GM06990 (cell line): ENCODE measurements around the gene CYP11A1.

Source experiments
- DNase-seq: peaks from one replicate; pipeline ENCODE4 v3.0.0-alpha.2; 2011; ENCODE audit not compliant: insufficient read length; ENCODE audit errors: extremely low read depth
- H3K27me3 ChIP-seq: replicated peaks from 2 replicates; pipeline ENCODE4 v1.6.0; 2011; ENCODE audit warnings: low read length; ENCODE audit not compliant: control insufficient read depth, insufficient read depth
- H3K36me3 ChIP-seq: 2 replicates; pipeline ENCODE4 v1.5.1; 2011; ENCODE audit warnings: low read length; ENCODE audit not compliant: control insufficient read depth, insufficient read depth
- H3K4me3 ChIP-seq: replicated peaks from 2 replicates; pipeline ENCODE4 v1.5.1; 2011; ENCODE audit warnings: low read depth, mild to moderate bottlenecking, control low read depth, low read length
- TF ChIP-seq, protein P1 (sequence below): IDR thresholded peaks from 2 replicates; pipeline ENCODE4 v1.5.1; 2011; ENCODE audit warnings: low read length, control low read depth, mild to moderate bottlenecking, inconsistent platforms; ENCODE audit not compliant: insufficient read depth, poor library complexity, severe bottlenecking

CYP11A1 gene

DNA sequence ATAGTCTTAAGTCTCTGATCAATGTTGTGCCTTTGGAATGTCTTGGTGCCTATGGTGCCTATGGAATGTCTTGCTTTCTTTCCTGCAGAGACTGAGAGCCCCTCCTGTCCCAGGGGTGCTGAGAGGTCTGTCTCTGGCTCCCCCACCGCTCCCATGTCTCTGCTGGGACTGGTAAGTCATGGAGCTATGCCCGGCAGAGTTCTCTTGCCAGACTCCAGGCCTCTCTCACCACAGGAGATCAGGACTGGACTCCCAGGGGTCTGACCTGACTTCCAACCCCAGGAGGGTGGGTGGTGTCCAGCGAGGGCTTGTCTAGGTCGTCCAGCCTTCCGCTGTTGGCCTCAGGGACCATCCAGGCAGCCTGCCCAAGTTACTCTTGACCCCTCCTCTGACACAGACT lies 14.0 kb upstream of the CYP11A1 start:
- Histone ChIP-seq H3K27me3 (no peaks in the 10 kb centered on the region), H3K4me3 (no peak overlapping the region), H3K36me3 (no peaks in the 10 kb centered on the region)
- TF ChIP-seq, protein P1, sequence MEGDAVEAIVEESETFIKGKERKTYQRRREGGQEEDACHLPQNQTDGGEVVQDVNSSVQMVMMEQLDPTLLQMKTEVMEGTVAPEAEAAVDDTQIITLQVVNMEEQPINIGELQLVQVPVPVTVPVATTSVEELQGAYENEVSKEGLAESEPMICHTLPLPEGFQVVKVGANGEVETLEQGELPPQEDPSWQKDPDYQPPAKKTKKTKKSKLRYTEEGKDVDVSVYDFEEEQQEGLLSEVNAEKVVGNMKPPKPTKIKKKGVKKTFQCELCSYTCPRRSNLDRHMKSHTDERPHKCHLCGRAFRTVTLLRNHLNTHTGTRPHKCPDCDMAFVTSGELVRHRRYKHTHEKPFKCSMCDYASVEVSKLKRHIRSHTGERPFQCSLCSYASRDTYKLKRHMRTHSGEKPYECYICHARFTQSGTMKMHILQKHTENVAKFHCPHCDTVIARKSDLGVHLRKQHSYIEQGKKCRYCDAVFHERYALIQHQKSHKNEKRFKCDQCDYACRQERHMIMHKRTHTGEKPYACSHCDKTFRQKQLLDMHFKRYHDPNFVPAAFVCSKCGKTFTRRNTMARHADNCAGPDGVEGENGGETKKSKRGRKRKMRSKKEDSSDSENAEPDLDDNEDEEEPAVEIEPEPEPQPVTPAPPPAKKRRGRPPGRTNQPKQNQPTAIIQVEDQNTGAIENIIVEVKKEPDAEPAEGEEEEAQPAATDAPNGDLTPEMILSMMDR, result no peak
- DNase-seq, result no peak

DNA sequence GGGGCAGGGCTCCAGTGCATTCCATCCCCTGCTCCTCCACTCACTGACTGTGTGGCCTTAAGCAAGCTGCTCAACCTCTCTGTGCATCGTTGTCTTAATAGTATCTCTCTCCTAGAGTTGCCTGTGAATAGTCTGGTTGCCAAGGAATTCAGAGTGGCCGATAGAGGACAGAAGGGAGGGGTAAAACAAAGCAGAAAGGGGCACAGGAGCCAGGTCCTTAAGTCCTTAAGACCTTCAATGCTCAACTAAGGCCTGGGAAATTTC lies 13.7 kb upstream of the CYP11A1 start:
- TF ChIP-seq, protein P1, result no peak
- no peaks in the 10 kb centered on the region for H3K36me3 ChIP-seq

DNA sequence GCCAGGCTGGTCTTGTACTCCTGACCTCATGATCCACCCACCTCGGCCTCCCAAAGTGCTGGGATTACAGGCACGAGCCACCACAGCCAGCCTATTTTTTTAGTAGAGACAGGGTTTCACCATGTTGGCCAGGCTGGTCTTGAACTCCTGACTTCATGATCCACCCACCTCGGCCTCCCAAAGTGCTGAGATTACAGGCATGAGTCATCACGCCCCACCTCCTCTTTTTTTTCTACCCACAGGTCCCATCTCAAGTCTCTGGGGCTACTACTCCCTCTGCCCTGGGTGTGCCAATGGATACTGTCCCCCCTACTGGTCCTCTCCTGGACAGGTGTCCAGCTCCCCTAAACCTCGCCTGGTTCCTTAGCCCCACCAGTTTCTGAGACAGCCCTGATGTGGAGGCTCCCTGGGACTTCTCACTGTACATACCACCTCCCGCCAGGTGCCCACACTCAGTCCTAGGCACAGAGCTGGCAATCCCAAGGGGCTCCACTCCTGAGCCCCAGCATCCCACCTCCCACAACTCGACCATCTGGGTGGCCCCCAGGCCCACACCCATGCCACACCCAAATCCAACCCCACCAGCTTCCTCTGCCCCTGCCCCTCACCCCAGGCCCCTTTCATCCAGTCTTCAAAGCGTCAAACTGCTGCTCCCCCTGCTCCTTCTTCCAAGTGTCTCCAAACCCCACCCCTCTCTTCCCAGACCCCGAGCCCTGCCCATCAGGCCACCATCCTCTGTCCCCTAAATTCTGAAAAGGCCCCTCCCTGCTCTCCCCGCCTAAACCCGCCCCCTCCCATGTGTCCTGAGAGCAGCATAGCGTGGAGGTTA lies 13.1 kb upstream of the CYP11A1 start:
- TF ChIP-seq, protein P1, result no peak

More for the DNA sequence above, 13.7 kb upstream of the CYP11A1 start:
- DNase-seq, result no peak
- Histone ChIP-seq H3K27me3 (no peaks in the 10 kb centered on the region), H3K4me3 (no peak overlapping the region)

DNA sequence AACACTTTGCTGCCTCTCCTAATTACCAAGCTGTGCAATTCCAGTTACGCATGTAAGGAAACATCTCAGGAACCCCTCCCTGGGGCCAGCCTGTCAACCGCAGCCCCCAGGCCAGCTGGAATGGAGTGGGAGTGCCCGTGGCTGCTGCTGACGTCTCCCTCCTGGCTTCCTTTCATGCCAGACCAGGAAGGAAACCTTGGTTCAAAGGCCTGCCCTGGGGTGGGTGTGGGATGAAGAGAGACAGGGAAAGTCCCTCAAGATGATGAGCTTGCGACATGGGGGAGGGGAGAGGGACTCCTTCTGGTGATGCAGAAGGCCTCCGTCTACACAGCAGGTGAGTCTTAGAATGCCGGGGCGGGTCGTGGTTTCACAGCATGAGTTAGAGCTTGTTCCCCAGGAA lies 11.4 kb upstream of the CYP11A1 start:
- Histone ChIP-seq H3K4me3 (no peak overlapping the region), H3K27me3 (no peaks in the 10 kb centered on the region), H3K36me3 (no peaks in the 10 kb centered on the region)
- TF ChIP-seq, protein P1, result no peak
- no peak for DNase-seq

More for the DNA sequence above, 13.1 kb upstream of the CYP11A1 start:
- no peaks in the 10 kb centered on the region for H3K27me3 ChIP-seq
- no peak overlapping the region for H3K4me3 ChIP-seq
- DNase-seq, result no peak
- H3K36me3 ChIP-seq, result no peaks in the 10 kb centered on the region

DNA sequence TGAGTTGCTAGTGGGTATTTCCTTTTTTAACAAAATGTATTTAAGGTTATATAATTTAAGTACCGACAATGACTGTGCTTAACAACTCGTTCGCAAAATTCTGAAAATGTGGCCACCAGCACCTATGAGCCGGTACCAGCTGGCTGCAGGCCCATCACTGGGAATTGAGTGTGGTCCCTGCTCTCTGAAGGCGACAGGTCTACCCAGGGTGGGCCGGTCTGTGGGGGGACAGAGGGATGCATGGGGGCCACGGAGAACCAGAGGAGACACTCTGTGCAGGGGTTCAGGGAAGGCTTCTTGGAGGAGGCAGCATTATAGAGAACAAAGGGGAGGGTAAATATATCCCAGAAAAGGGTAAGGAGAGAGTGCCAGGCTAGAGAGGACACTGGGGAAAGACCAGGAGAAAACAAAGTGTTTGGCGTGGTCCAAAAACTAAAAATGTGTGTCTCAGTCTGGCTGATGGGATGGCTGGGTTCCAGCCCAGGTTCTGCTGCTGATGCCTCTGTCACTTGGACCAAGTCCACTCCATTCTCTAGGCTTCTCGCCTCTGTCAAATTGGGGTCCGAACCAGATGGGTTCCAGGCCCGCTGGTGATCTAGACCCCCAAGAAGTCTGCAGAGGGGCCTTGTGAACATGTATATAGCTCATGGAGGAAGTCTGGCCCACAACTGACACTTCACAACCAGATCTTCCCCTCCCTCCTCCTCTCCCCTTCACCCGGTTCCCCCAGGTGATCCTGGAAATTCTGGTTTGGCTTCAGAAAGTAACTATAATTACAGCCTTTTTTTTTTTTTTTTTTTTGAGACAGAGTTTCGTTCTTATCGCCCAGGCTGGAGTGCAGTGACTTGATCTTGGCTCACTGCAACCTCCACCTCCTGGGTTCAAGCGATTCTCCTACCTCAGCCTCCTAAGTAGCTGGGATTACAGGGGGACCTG lies 10.7 kb upstream of the CYP11A1 start:
- TF ChIP-seq, protein P1, result no peak
- DNase-seq, result no peak
- H3K4me3 ChIP-seq, result no peak overlapping the region
- H3K36me3 ChIP-seq, result no peaks in the 10 kb centered on the region
- H3K27me3 ChIP-seq, result no peaks in the 10 kb centered on the region
